ENCODE data around the gene ZBTB3.
"Not testable (repeated sequence)": the region's sequence is repeated elsewhere in the genome, so short reads cannot be mapped to it uniquely, and the experiment has no call there.

The ZBTB3 gene

DNA sequence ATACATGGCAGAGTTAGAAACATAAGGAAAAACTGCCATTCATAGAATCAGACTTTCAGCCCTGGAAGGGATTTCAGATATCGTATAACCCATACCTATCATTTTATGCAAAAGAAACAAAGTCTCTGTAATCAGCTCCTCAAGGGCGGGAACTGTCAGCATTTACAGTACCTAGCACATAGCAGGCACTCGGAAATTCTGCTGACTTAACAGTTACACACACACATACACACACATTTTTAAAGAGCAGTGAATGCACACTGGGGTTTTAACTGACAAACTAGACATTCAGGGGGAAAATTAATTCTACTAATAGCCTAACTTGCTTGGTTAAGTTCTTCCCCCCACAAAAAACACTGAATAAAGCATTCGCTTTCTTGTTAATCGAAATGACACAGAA lies 37.8 kb downstream of the ZBTB3 start:
- no peak for DNase-seq (ENCODE audit: low spot score)

- no peak for DNase-seq (ENCODE audit: low spot score)
Measured at GRCh38 chr11:62715150-62716130, 38.5 kb downstream of the ZBTB3 start.

- no peak for DNase-seq (ENCODE audit: low spot score)
Measured at GRCh38 chr11:62713343-62713742, 40.6 kb downstream of the ZBTB3 start.

DNA sequence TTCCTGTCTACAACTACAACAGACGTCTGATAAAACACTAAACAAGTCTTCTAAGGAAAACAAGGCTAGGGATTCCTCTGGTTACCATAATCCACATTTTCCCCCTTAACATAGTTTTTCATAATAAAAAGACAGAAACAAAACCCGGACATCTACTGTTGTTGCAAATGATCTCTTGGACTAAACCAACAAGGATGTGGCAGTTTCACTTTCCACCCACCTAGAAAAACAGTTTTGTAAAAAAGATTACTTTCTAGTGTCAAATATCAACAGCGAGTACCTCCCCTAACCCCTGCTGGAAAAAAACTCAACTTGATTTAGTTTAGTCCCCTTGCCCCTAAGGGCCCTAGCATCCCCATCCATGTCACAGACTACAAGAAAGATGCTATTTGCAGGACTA lies 41.1 kb downstream of the ZBTB3 start:
- no peak for DNase-seq (ENCODE audit: low spot score)

DNA sequence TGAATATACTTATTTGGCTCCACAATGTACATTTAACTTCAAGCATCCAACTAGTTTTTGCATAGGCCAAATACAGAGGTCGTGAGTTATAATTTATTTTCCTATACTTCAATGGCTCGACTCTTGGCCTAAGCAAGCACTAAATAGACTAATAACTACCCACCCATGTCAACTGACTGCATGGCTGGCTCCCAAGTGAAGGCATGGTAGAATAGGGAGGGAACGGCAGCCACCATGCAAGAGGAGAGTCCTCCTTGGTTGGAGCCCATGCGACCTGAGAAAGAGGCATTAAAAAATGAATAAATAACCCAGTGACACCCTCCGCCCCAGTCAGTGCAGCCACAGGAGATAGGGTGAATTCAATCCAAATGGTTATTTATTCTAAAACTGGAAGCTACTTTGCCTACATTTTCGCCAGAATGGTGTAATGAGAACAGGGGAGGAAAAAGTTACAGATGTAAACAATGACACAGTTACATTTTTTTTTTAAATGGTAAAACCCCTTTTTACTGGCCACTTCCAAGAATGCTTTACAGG lies 41.6 kb downstream of the ZBTB3 start:
- DNase-seq (ENCODE audit: low spot score): no peak

- no peak for DNase-seq (ENCODE audit: low spot score)
Measured at GRCh38 chr11:62710001-62710345, 44.0 kb downstream of the ZBTB3 start.

DNA sequence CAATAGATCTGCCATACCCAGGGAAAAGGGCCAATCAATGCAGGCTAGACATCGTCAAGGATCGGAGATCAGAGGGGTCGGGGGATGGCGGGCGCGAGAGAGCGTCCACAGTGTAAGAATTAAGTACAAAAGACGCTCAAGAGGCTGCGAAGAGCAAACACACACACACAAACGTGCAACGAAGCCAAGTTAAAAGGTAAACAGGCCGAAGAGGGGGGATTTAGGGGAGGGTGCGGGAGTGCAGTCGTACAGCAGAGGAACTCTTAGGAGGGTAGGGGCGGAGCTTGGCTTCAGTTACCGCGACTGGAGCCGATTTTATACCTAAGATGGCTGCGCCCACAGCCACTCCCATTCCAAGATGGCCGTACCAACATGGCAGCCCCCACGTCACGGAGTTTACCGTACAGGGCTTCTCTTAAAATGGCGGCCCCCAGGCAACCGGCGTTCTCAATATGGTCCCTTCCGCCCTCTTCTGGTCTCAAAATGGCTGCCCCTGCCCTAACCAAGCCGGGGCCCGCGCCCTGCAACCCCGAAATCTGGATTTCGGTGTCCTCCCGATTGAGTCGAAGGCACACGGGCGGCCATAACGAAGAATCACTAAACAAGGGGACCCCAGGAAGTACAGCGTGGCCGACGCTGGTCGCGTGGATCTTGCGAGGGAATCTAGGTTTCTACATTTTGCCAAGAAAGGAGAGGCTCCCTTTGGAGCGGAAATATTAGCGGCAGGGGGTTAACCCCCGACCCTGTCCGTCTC lies 44.5 kb downstream of the ZBTB3 start:
- DNase-seq (ENCODE audit: low spot score): peak; percentile 98

GRCh38 chr11:62708793-62709192 lies 45.2 kb downstream of the ZBTB3 start:
- peak; percentile 46 for DNase-seq (ENCODE audit: low spot score)

DNA sequence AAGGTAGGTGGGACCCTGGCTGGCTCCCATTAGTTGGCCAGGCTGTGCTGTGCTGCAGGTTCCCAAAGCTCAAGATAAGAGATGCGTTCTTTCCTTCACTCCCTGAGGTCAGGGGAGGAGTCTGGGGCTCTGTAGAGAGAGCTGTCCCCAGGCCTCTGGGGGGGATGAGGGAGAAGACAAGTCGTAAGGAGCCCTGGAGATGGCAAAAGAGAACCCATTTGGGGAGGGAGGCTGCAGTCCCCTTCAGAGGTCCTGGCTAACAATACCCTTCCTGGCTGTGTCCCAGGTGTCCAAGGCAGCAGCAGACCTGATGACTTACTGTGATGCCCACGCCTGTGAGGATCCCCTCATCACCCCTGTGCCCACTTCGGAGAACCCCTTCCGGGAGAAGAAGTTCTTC lies 45.6 kb downstream of the ZBTB3 start:
- no peak for DNase-seq (ENCODE audit: low spot score)

DNA sequence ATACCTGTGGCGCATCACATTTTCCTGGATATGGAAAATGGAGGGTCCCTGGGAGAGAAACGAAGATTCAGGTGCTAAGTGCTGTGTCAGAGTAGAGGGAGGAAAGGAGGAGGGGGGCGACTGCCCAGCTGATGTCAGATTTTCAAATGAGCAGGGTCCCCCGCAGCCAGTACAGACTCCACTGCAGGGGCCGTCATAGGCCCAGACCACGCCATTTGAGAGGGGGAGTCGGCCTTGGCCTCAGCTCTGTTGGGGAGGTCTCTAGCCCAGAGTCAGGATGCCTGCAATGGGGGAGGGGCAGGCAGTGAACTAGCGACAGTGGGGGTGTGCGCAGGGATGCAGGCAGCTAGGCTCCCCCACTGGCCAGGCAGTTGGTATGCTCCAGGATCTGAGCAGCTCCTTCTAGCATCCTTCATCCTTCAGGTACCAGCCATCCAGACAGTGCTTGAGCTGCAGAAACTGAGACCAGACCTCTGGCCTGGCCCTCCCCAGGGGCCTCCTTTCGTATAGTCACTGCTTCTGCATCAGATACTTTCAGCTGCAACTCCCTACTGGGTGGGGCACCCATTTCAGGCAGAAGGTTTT lies 46.6 kb downstream of the ZBTB3 start, which contains the start of the genes BSCL2 and GNG3:
BSCL2 (minus strand) TSS at position 148 of the 585 bp plus-strand sequence. CDS start 229 bp downstream, outside the sequence.
GNG3 (plus strand) TSS at position 400 of the 585 bp plus-strand sequence. CDS start 620 bp downstream, outside the sequence.
- DNase-seq (ENCODE audit: low spot score): no peak

DNA sequence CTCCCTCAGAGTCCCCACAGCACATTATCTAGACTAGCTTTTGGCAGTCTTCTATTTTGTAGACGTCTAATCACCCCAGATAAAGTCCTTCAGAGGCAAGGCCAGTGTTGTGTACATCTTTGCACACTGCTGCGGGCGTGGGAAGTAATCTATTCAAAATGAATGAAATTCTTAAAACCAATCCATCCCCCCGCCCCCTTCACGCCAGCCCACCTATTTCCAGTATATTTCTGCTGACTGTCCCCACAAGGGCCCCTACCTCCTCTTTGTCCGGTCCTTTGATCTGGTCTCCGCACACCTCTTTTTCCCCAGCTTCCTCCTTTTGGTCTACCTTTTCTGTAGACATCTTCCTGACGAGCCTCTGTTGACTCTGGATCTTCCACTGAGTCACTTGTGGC lies 47.1 kb downstream of the ZBTB3 start:
- no peak for DNase-seq (ENCODE audit: low spot score)

DNA sequence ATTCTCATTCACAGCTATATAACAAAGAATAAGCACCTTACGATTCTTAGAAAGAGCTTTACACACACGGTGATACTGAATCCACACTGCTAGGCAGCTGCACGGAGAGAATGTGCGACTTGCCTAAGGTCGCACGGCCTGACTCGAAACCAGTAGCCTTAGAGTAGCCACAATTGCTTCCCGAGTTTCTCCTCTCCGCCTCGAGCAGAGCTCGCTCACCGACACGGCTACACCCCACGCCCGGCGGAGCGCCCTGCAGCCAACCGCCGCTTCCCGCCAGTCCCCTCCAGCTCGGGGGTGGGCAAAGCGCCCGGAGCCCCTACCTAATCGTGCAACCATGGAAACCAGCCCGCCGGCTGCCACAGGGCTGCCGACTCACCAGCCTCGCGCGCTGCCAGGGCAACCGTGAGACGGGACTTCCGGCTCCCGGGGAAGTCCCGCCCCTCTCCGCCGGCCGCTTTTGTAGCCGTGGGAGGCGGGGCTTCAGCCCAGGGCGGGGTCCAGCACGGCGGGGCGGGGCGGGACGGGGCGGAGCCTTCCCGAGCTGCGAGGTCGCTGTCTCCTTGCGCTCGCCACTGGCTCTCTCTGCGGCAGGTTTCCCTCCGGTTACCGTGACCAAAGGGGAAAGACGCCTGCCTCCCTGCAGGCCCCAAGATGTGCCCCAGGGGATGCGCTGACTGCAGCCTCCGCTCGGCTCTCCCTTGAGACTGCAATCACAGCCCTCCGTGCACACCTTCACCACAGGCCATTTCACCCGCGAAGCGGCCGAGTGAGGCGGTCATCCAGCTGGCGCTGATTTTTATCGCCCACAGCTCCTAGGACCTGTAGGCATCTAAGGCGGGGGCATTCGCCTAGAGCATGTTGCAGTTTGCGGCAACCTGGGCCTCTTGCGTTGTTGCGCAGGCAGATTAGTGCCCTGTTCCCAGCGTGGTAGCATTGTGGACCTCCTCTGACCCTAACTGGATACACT lies 47.8 kb downstream of the ZBTB3 start:
- DNase-seq (ENCODE audit: low spot score): peak; percentile 93

GRCh38 chr11:62705413-62705812 lies 48.5 kb downstream of the ZBTB3 start:
- DNase-seq (ENCODE audit: low spot score): no peak

- not testable (repeated sequence) for DNase-seq (ENCODE audit: low spot score)
Measured at GRCh38 chr11:62703921-62704320, 50.0 kb downstream of the ZBTB3 start.

DNA sequence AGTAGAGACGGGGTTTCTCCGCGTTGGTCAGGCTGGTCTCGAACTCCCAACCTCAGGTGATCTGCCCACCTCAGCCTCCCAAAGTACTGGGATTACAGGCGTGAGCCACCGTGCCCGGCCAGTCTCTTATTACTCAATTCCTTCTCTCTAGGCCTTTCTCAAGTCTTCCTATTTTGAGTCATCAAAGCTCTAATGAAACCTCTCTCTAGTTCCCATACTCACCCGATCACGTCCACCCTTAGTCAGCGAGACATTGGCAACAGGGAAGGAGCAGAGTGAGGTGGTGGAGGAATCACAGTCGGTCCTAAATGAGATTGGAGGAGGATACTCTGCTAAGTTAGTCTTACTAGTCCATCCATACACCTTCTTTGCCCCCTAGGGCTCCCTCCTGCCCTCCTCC lies 51.7 kb downstream of the ZBTB3 start:
- no peak for DNase-seq (ENCODE audit: low spot score)
